ENCODE measurements around the gene SAP25. TPM values are rescaled to one million over a fixed set of nuclear protein-coding genes. Genes with fewer than 3 reads are reported as not detected.
A peak's percentile ranks its signal among the peaks of the same experiment; 100 is the strongest.

The SAP25 gene
- total RNA-seq, 4 donors from 2014 or later, result 0.66 TPM; not detected in 3

DNA sequence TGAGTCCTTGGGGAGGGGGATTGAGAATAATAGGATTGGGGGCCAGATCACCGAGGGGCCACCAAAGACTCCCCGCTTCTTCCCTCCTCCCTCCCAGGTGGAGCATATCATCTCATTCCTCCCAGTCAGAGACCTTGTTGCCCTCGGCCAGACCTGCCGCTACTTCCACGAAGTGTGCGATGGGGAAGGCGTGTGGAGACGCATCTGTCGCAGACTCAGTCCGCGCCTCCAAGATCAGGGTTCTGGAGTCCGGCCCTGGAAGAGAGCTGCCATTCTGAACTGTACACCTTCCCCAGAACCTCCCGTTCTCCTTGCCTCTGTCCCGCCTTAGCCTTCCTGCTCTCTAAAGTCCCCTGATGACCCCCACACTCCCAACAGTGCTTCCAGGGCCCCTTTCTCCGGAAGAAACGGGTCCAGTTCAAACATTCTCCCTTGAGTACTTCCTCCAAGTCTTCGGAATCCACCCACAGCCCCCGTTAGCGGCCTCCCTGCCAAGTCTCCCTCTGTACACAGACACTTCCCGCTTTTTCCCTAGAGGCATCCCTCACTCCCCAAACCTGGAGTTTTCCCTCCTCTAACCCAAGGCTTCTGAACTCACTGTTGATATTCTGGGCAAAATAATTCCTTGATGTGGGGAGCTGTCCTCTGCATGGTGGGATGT lies 16.5 kb upstream of the SAP25 start:
- TF ChIP-seq, protein P1, sequence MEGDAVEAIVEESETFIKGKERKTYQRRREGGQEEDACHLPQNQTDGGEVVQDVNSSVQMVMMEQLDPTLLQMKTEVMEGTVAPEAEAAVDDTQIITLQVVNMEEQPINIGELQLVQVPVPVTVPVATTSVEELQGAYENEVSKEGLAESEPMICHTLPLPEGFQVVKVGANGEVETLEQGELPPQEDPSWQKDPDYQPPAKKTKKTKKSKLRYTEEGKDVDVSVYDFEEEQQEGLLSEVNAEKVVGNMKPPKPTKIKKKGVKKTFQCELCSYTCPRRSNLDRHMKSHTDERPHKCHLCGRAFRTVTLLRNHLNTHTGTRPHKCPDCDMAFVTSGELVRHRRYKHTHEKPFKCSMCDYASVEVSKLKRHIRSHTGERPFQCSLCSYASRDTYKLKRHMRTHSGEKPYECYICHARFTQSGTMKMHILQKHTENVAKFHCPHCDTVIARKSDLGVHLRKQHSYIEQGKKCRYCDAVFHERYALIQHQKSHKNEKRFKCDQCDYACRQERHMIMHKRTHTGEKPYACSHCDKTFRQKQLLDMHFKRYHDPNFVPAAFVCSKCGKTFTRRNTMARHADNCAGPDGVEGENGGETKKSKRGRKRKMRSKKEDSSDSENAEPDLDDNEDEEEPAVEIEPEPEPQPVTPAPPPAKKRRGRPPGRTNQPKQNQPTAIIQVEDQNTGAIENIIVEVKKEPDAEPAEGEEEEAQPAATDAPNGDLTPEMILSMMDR (IDR thresholded peaks at IDR 0.05; ENCODE audit: low read depth), result no peak

DNA sequence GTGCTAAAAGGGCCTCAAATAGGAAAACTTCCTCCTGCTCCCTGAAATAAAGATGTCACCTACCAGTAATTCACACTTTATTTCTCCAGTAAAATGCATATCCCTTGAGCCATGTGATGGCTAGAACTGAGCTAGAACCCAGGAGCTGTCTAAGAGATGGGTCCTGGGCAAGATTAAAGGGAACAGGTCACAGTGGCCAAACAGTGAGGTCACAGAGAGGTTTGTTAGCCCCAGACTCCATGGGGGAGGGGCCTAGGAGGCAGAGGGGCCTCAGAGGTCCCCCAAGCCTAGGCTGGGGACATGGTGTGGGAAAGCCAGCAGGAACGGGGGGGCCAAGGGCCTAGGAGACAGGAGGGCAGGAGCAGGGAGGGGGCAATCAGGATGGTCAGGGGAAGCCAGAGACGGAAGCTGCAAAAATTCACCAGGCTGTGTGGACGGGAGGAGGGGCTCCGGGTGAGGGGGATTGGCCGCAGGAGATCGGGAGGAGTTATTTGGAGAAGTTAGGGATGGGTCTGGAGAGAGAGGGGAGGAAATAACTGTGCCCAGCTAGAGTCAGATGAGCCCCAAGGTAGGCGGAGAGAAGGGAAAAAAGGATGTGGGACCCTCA lies 15.7 kb upstream of the SAP25 start:
- TF ChIP-seq, protein P1 (IDR thresholded peaks at IDR 0.05; ENCODE audit: low read depth), result no peak

DNA sequence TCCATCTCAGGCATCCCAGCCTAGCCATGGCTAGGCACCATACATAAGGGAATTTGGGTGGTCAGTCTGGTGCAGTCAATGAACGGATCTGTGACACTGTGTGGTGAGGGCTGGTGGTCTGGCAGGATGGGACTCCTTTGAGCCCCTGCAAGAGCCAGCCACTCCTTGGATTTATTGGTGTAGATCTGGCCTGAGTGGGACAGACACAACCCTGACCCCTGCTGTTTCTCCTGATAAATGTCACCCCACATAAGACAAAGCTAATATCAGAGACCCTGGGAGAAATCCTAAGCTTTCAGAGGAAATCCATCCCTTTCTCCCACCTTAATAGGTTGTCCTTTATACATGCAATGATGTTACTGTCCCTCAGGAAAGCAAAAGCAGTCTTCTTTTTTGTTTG lies 14.7 kb upstream of the SAP25 start:
- TF ChIP-seq, protein P1 (IDR thresholded peaks at IDR 0.05; ENCODE audit: low read depth), result no peak

DNA sequence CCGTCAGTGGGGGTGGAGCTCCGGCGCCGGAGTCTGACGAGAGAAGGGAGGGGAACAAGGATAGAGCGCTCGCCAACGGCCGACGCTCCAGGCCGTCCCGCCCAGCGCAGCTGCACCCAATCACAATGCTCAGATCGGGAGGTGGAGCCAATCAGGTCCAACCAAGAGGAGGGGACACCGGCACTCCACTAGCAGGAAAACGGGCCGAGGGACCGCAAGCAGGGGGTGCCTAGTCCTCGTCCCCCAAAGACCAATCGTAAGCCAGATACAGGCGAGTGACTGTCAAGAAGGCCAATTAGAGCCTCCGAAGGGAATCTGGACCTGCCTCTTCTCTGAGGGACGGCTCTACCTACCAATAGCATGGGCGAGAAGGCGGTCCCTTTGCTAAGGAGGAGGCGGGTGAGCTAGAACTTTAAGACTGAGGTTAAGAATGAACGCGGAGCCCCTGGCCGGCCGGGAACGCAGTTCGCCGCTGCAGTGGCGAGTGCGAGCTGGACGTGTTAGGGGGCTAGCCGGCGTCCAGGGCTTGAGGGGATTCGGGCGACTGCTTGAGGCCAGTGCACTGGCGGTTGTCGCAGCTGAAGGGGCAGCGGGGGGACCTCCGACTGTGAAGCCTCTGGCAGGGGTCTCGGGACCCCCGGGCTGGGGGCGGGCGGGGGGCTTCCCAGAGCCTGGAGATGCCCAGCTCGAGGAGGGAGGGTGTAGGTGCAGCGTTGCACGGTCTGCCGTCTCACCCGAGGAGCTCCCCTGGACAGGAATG lies 12.7 kb upstream of the SAP25 start, which contains the start of gene FBXO24:
Gene FBXO24, plus strand, starts transcription at position 63 of the 760 bp plus-strand sequence. Its CDS starts 298 bp downstream, at position 361.
- TF ChIP-seq, protein P1 (IDR thresholded peaks at IDR 0.05; ENCODE audit: low read depth), result peak; percentile 30

DNA sequence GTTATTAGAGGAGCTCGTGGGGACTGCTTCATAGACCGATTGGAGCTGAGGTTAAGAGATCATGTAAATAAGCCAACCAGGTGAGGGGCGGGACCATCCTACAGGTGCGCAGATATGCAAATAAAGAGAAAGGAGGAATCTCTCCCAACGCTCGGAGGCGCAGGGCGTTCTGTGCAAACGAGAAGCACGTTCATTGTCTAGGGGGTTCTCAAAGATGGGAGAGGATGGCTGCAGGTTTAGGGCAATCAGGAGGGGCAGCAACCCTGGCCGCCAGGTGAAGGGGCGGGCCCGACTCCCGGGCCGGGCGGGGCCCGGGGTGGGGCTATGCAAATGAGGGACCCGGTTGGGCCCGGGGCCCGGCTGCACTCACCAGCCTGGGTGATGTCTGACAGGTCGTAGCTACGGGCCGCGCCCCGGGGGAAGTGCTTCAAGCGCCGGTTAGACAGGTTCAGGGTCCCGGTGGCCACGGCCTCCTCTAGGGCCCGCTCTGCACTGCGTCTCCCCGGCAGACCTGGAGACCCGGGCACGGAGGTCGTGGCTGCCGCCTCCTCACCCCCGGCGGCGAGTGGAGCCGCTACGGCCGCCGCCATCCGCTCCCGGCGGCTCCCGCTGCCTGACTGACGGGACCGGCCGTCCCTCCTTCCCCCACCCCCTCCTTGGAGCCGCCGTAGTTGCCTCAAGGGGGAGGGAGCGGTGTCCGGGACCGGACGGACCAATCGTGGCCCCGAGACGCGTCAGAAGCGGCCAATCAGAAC lies 12.0 kb upstream of the SAP25 start, which contains the start of gene LRCH4:
Gene LRCH4, minus strand, starts transcription at position 619 of the 755 bp plus-strand sequence. Its CDS starts 29 bp downstream, at position 590.
- TF ChIP-seq, protein P1 (IDR thresholded peaks at IDR 0.05; ENCODE audit: low read depth), result no peak

DNA sequence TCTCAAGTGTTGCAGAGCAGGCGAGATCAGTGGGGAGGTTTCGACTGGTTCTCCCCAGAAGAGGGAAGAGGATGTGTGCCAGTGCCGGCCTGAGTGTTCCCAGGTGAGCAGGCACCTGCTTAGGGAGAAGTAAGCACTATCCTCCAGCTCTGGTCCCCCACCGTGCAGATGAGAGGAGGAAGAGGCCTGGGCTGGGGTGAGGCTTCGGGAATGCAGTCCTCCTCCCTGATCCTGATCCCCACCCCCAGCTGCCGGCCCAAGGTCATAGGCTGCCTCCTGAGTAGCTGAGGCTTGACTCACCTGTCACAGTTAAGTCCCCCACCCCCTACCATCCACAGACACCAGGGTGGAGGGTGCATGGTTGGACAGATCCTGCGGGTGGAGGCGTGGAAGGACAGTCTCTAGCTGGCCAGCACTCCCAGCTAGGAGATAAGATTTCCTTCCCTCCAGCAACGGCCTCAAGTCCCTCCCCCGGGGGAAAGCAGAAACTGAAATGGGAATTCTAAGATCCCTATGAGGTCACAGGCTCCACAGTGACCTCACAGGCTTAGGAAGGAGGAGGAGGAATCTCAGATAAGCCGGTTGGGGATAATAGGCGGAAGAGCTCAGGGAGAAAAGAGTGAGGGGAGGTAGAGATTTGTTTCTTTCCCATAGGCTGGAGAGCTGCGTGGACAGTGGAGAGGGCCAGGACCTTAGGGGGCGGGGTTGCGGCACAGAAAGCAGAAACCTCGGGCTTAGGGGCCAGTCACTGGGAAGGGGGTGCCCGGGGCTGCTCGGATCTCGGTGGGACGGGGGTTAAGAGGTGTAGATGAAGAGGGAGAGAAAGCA lies 11.2 kb upstream of the SAP25 start:
- TF ChIP-seq, protein P1 (IDR thresholded peaks at IDR 0.05; ENCODE audit: low read depth), result no peak

Data from subcutaneous adipose tissue (tissue), 4 donors.